ENCODE results near the gene CXXC5. TPM values are rescaled to one million over a fixed set of nuclear protein-coding genes. Genes with fewer than 3 reads are reported as not detected.
A peak's percentile ranks its signal among the peaks of the same experiment; 100 is the strongest.

The CXXC5 gene
- total RNA-seq, 1 donor from 2014 or later, result 88.2 TPM

- no peaks in the 10 kb centered on the region for H3K27me3 Mint-ChIP-seq
- H3K4me3 Mint-ChIP-seq (ENCODE audit: low read depth), result no peak overlapping the region
- H3K36me3 Mint-ChIP-seq (ENCODE audit: insufficient read depth), result peaks cover 20% of the 10 kb centered on the region
- DNase-seq (ENCODE audit: low spot score, unreplicated experiment), result no peak
- H3K4me1 Mint-ChIP-seq (ENCODE audit: low read depth), result peaks cover 13% of the 10 kb centered on the region
- no peaks in the 10 kb centered on the region for H3K9me3 Mint-ChIP-seq (ENCODE audit: low read depth)
- no peak overlapping the region for H3K27ac Mint-ChIP-seq
- TF ChIP-seq CTCF (IDR thresholded peaks at IDR 0.05; ENCODE audit: unreplicated experiment), result no peak
These were observed 35.4 kb downstream of the CXXC5 start for GRCh38 chr5:139683295-139684271.

- TF ChIP-seq CTCF (IDR thresholded peaks at IDR 0.05; ENCODE audit: unreplicated experiment), result no peak
- Mint-ChIP-seq H3K4me3 (ENCODE audit: low read depth) (no peak overlapping the region), H3K9me3 (ENCODE audit: low read depth) (no peaks in the 10 kb centered on the region), H3K27ac (no peak overlapping the region), H3K4me1 (ENCODE audit: low read depth) (peaks cover 18% of the 10 kb centered on the region), H3K36me3 (ENCODE audit: insufficient read depth) (peaks cover 20% of the 10 kb centered on the region), H3K27me3 (no peaks in the 10 kb centered on the region)
- no peak for DNase-seq (ENCODE audit: low spot score, unreplicated experiment)
These were observed 36.3 kb downstream of the CXXC5 start for GRCh38 chr5:139684350-139684880.

GRCh38 chr5:139684881-139685749, 37.0 kb downstream of the CXXC5 start:
- no peak for DNase-seq (ENCODE audit: low spot score, unreplicated experiment)
- TF ChIP-seq CTCF (IDR thresholded peaks at IDR 0.05; ENCODE audit: unreplicated experiment), result peak; percentile 35
- Mint-ChIP-seq H3K27ac (no peak overlapping the region), H3K9me3 (ENCODE audit: low read depth) (no peaks in the 10 kb centered on the region), H3K4me1 (ENCODE audit: low read depth) (peaks cover 20% of the 10 kb centered on the region), H3K4me3 (ENCODE audit: low read depth) (no peak overlapping the region), H3K36me3 (ENCODE audit: insufficient read depth) (peaks cover 18% of the 10 kb centered on the region), H3K27me3 (no peaks in the 10 kb centered on the region)

- Mint-ChIP-seq H3K4me3 (ENCODE audit: low read depth) (no peak overlapping the region), H3K27me3 (no peaks in the 10 kb centered on the region), H3K4me1 (ENCODE audit: low read depth) (peaks cover 26% of the 10 kb centered on the region), H3K9me3 (ENCODE audit: low read depth) (no peaks in the 10 kb centered on the region), H3K36me3 (ENCODE audit: insufficient read depth) (peaks cover 18% of the 10 kb centered on the region), H3K27ac (peak overlapping the region; percentile 66)
- TF ChIP-seq CTCF (IDR thresholded peaks at IDR 0.05; ENCODE audit: unreplicated experiment), result no peak
- DNase-seq (ENCODE audit: low spot score, unreplicated experiment), result no peak
These were observed 37.7 kb downstream of the CXXC5 start for GRCh38 chr5:139685886-139686285.

GRCh38 chr5:139686356-139686705, 38.2 kb downstream of the CXXC5 start:
- H3K36me3 Mint-ChIP-seq (ENCODE audit: insufficient read depth), result peaks cover 19% of the 10 kb centered on the region
- DNase-seq (ENCODE audit: low spot score, unreplicated experiment), result no peak
- peak overlapping the region; percentile 66 for H3K27ac Mint-ChIP-seq
- H3K27me3 Mint-ChIP-seq, result no peaks in the 10 kb centered on the region
- H3K9me3 Mint-ChIP-seq (ENCODE audit: low read depth), result no peaks in the 10 kb centered on the region
- no peak overlapping the region for H3K4me3 Mint-ChIP-seq (ENCODE audit: low read depth)
- peaks cover 31% of the 10 kb centered on the region for H3K4me1 Mint-ChIP-seq (ENCODE audit: low read depth)
- TF ChIP-seq CTCF (IDR thresholded peaks at IDR 0.05; ENCODE audit: unreplicated experiment), result no peak
